A673 (cell line): Measurements from ENCODE around the gene TRIM25. TPM values are rescaled to one million over a fixed set of nuclear protein-coding genes. Genes with fewer than 3 reads are reported as not detected.

Source experiments
- BruUV-seq: library from RNA; stranded (reverse); fragments of 400-500 nt; replicated peaks from 2 replicates; lab custom pipeline; 2021; lab: Mats Ljungman, UMichigan
- CTCF ChIA-PET: fragments of 300-600 bp; sonication (Branson Sonifier 250); formaldehyde crosslinking; loops from one replicate; lab custom pipeline; 2022; ENCODE audit warnings: antibody characterized with exemption; lab: Charles Lee
- POLR2A ChIA-PET: fragments of 300-600 bp; sonication (Branson Sonifier 250); formaldehyde crosslinking; loops from one replicate; lab custom pipeline; 2022; ENCODE audit warnings: antibody characterized with exemption; ENCODE audit not compliant: low non-redundant PET; lab: Charles Lee
- DNase-seq: peaks from one replicate; pipeline ENCODE4 v3.0.0-alpha.2; 2015; ENCODE audit warnings: low spot score
- H3K27ac ChIP-seq: fragments of 200-600 bp; sonication (generic); 2 replicates; pipeline ENCODE4 v1.5.1; 2016; ENCODE audit warnings: mixed run types, low read depth, mild to moderate bottlenecking, mixed read lengths, antibody characterized with exemption, low read length; ENCODE audit not compliant: poor library complexity, severe bottlenecking
- H3K27me3 ChIP-seq: fragments of 200-600 bp; sonication (generic); replicated peaks from 2 replicates; pipeline ENCODE4 v1.6.1; 2017; ENCODE audit warnings: mixed run types, low read depth, mild to moderate bottlenecking, mixed read lengths, antibody characterized with exemption, low read length; ENCODE audit not compliant: insufficient read depth, poor library complexity
- H3K36me3 ChIP-seq: fragments of 200-600 bp; sonication (generic); 2 replicates; pipeline ENCODE4 v1.6.1; 2016; ENCODE audit warnings: mixed run types, mild to moderate bottlenecking, mixed read lengths, antibody characterized with exemption, low read length; ENCODE audit not compliant: insufficient read depth, poor library complexity, severe bottlenecking
- H3K4me1 ChIP-seq: fragments of 200-600 bp; sonication (generic); 2 replicates; pipeline ENCODE4 v1.6.1; 2017; ENCODE audit warnings: mixed run types, mild to moderate bottlenecking, mixed read lengths, antibody characterized with exemption, low read length; ENCODE audit not compliant: insufficient read depth, poor library complexity, severe bottlenecking
- H3K4me3 ChIP-seq: fragments of 200-600 bp; sonication (generic); 2 replicates; pipeline ENCODE4 v1.5.1; 2016; ENCODE audit warnings: low read depth, mixed run types, mild to moderate bottlenecking, mixed read lengths, low read length; ENCODE audit not compliant: poor library complexity, severe bottlenecking
- H3K9me3 ChIP-seq: fragments of 200-600 bp; sonication (generic); 2 replicates; pipeline ENCODE4 v1.6.1; 2016; ENCODE audit warnings: mixed run types, low read depth, mild to moderate bottlenecking, mixed read lengths, antibody characterized with exemption, low read length; ENCODE audit not compliant: poor library complexity, severe bottlenecking
- CTCF ChIP-seq: fragments of 300-800, 200-600 bp; sonication (generic); conservative IDR thresholded peaks from 2 replicates; pipeline ENCODE4 v1.5.1; 2017; ENCODE audit warnings: low read depth, mild to moderate bottlenecking, antibody characterized with exemption, low read length, moderate library complexity, mixed read lengths
- EZH2 ChIP-seq: fragments of 200-600 bp; sonication (generic); IDR thresholded peaks from 2 replicates; pipeline ENCODE4 v1.6.1; 2017; ENCODE audit warnings: borderline replicate concordance, low read depth, mild to moderate bottlenecking, mixed read lengths, antibody characterized with exemption, low read length; ENCODE audit not compliant: poor library complexity, severe bottlenecking
- intact Hi-C: fragments of 100-400 bp; cut with micrococcal nuclease; formaldehyde crosslinking; loops from one replicate; pipeline ENCODE4 v1.10.0; 2022; ENCODE audit not compliant: unreplicated experiment
- total RNA-seq: library from RNA; stranded (reverse); gene quantifications from 2 replicates; pipeline ENCODE4 v1.2.3, GENCODE V29; 2021

Gene TRIM25
- total RNA-seq, 1 experiment from 2014 or later: 58.0 TPM

GRCh38 chr17:56910509-56911235 is 3.2 kb downstream of the TRIM25 start:
- no peak overlapping the region for H3K27ac ChIP-seq
- no TSS peak for BruUV-seq
- CTCF ChIA-PET: no interaction called here

GRCh38 chr17:56909742-56910508 is 3.9 kb downstream of the TRIM25 start:
- CTCF ChIA-PET: no interaction called here
- Histone ChIP-seq H3K27me3 (no peaks in the 10 kb centered on the region), H3K4me3 (no peak overlapping the region), H3K9me3 (no peaks in the 10 kb centered on the region), H3K36me3 (peaks cover 26% of the 10 kb centered on the region), H3K27ac (no peak overlapping the region), H3K4me1 (peaks cover 4% of the 10 kb centered on the region)
- POLR2A ChIA-PET: no interaction called here
- TF ChIP-seq EZH2: no peak
- TF ChIP-seq CTCF: no peak
- intact Hi-C loops: no loop called here
- no TSS peak for BruUV-seq
- DNase-seq: no peak

More at GRCh38 chr17:56910509-56911235, 3.2 kb downstream of the TRIM25 start:
- Histone ChIP-seq H3K9me3 (no peaks in the 10 kb centered on the region), H3K4me1 (peaks cover 4% of the 10 kb centered on the region), H3K27me3 (no peaks in the 10 kb centered on the region), H3K4me3 (no peak overlapping the region), H3K36me3 (peaks cover 23% of the 10 kb centered on the region)
- intact Hi-C loops: no loop called here
- no peak for DNase-seq
- POLR2A ChIA-PET: no interaction called here
- TF ChIP-seq EZH2: no peak
- no peak for TF ChIP-seq CTCF

- Histone ChIP-seq H3K4me3 (no peak overlapping the region), H3K36me3 (peaks cover 43% of the 10 kb centered on the region), H3K27ac (no peak overlapping the region), H3K9me3 (no peaks in the 10 kb centered on the region), H3K4me1 (peaks cover 4% of the 10 kb centered on the region), H3K27me3 (no peaks in the 10 kb centered on the region)
- TF ChIP-seq CTCF (no peak), EZH2 (no peak)
- intact Hi-C loops: no loop called here
- CTCF ChIA-PET: no interaction called here
- no TSS peak for BruUV-seq
- DNase-seq: no peak
- POLR2A ChIA-PET: no interaction called here
These were observed 5.8 kb downstream of the TRIM25 start for GRCh38 chr17:56908001-56908542.
